BJ (cell line): Measurements from ENCODE around the gene KRT77. TPM values are rescaled to one million over a fixed set of nuclear protein-coding genes. Genes with fewer than 3 reads are reported as not detected.

Source experiments
- CTCF ChIA-PET: fragments of 350-600 bp; formaldehyde crosslinking; extraction: SDS; loops from one replicate; lab custom pipeline; 2021; ENCODE audit warnings: antibody characterized with exemption, inconsistent platforms; lab: Yijun Ruan, JAX
- POLR2A ChIA-PET: fragments of 300-600 bp; sonication (Branson Sonifier 250); formaldehyde crosslinking; extraction: SDS; loops from one replicate; lab custom pipeline; 2021; ENCODE audit warnings: antibody characterized with exemption; lab: Charles Lee
- DNase-seq: peaks from one replicate; pipeline ENCODE4 v3.0.0-alpha.2; 2011; ENCODE audit warnings: low read depth
- H3K27me3 ChIP-seq: 2 replicates; pipeline ENCODE4 v1.6.0; 2011; ENCODE audit warnings: low read length; ENCODE audit not compliant: control insufficient read depth, insufficient read depth
- H3K36me3 ChIP-seq: 2 replicates; pipeline ENCODE4 v1.5.1; 2011; ENCODE audit warnings: low read length; ENCODE audit not compliant: control insufficient read depth, insufficient read depth
- H3K4me3 ChIP-seq: 2 replicates; pipeline ENCODE4 v1.5.1; 2011; ENCODE audit warnings: low read depth, mild to moderate bottlenecking, control low read depth, low read length
- polyA plus RNA-seq: library from polyadenylated mRNA; depleted of rRNA; stranded (reverse); fragments of >200 nt; gene quantifications from 2 replicates; pipeline ENCODE4 v1.2.3, GENCODE V29; 2011
- TF ChIP-seq, protein P1 (sequence below): IDR thresholded peaks from 2 replicates; pipeline ENCODE4 v1.5.1; 2011; ENCODE audit warnings: low read depth, mild to moderate bottlenecking, control low read depth, inconsistent platforms, low read length, moderate library complexity; ENCODE audit not compliant: insufficient read depth

The KRT77 gene
- polyA plus RNA-seq, 1 experiment, result not detected

DNA sequence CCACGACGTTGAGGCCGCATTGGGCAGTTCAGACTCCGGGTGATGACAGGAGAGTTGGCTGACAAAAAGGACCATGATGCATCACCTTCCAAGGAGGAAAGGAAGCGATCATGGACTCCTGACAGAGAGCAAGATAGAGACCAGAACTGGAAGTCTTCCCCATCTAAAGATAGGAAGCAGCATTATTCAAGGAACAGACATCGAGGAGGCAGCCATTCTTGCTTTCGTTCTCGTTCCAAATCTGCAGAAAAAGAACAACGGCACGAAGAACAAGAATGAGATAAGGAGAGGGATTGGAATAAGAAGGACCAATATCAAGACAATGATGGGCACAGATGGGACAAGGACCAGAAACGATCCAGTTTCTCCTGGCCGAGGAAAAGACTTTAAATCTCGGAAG, 27.1 kb upstream of the KRT77 start:
- POLR2A ChIA-PET, result no interaction called here
- H3K4me3 ChIP-seq, result no peak overlapping the region
- DNase-seq, result no peak
- no peaks in the 10 kb centered on the region; the same call in none of the 2 replicates for H3K27me3 ChIP-seq
- H3K36me3 ChIP-seq, result no peaks in the 10 kb centered on the region
- TF ChIP-seq, protein P1, sequence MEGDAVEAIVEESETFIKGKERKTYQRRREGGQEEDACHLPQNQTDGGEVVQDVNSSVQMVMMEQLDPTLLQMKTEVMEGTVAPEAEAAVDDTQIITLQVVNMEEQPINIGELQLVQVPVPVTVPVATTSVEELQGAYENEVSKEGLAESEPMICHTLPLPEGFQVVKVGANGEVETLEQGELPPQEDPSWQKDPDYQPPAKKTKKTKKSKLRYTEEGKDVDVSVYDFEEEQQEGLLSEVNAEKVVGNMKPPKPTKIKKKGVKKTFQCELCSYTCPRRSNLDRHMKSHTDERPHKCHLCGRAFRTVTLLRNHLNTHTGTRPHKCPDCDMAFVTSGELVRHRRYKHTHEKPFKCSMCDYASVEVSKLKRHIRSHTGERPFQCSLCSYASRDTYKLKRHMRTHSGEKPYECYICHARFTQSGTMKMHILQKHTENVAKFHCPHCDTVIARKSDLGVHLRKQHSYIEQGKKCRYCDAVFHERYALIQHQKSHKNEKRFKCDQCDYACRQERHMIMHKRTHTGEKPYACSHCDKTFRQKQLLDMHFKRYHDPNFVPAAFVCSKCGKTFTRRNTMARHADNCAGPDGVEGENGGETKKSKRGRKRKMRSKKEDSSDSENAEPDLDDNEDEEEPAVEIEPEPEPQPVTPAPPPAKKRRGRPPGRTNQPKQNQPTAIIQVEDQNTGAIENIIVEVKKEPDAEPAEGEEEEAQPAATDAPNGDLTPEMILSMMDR, result no peak
- CTCF ChIA-PET, result no interaction called here

- no peak for DNase-seq
- H3K36me3 ChIP-seq, result no peaks in the 10 kb centered on the region
- POLR2A ChIA-PET, result no interaction called here
- CTCF ChIA-PET, result interaction anchor here (1.3 kb wide), 1 partner anchor 136 kb away, joined by 3 read pairs; no protein-coding TSS in a partner anchor
- TF ChIP-seq, protein P1, result no peak
- H3K27me3 ChIP-seq, result no peaks in the 10 kb centered on the region; the same call in 1 of the 2 replicates
- H3K4me3 ChIP-seq, result no peak overlapping the region
These were observed 25.8 kb upstream of the KRT77 start for GRCh38 chr12:52729147-52729546.

DNA sequence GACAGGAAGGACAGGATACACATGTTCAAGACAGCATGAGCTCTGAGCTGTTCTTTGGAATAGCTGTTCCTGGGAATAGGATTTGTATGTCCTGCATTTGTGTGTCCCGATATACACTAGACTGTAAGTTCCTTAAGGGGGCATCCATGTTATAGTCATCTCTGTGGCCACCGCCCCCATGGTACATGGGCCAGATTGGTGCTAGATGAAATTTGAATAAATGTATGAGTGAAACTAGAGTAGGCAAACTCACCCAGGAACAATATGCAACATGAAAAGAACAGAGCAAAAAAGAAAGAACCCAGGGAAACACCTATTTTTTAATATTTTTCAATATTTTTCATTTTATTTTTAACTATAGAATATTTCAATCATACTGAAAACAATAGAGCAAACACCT, 25.1 kb upstream of the KRT77 start:
- TF ChIP-seq, protein P1, result no peak
- ChIA-PET POLR2A (no interaction called here), CTCF (interaction anchor here (1.3 kb wide), 1 partner anchor 137 kb away, joined by 3 read pairs; no protein-coding TSS in a partner anchor)
- H3K27me3 ChIP-seq, result no peaks in the 10 kb centered on the region; the same call in 1 of the 2 replicates
- H3K36me3 ChIP-seq, result no peaks in the 10 kb centered on the region
- no peak for DNase-seq
- H3K4me3 ChIP-seq, result no peak overlapping the region

GRCh38 chr12:52727037-52727436, 23.7 kb upstream of the KRT77 start:
- CTCF ChIA-PET, result no interaction called here

DNA sequence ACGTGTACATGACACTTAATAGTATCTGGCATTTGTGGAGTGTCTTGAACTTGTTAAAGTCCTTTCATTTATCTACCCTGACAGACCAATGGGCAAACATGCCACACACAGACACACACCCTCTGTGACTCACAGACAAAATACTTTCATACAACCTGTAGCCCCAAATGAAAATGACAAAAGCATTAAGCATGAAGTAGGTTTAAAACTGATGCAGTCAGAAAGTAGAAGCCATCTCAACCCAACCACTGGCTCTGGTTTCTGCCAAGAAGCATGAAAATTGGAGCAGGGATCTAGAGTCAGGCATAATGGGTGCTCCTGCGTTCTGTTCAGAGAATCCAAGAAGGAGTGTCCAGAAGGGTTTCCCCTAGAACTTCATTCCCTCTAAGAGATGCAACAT, 23.1 kb upstream of the KRT77 start:
- ChIA-PET CTCF (no interaction called here), POLR2A (no interaction called here)
- no peak for DNase-seq
- no peaks in the 10 kb centered on the region for H3K27me3 ChIP-seq
- TF ChIP-seq, protein P1, result no peak
- H3K36me3 ChIP-seq, result no peaks in the 10 kb centered on the region
- no peak overlapping the region for H3K4me3 ChIP-seq

More at GRCh38 chr12:52727037-52727436, 23.7 kb upstream of the KRT77 start:
- TF ChIP-seq, protein P1, result no peak
- H3K36me3 ChIP-seq, result no peaks in the 10 kb centered on the region
- no peak for DNase-seq
- H3K4me3 ChIP-seq, result no peak overlapping the region
- no peaks in the 10 kb centered on the region; the same call in 1 of the 2 replicates for H3K27me3 ChIP-seq
- POLR2A ChIA-PET, result no interaction called here
